ENCODE data around the gene FGA. TPM values are rescaled to one million over a fixed set of nuclear protein-coding genes. Genes with fewer than 3 reads are reported as not detected.

Gene FGA
- total and polyA plus RNA-seq, 9 of the 15 experiments (the other 6 are each of a cell fraction or from before 2014, with no cell fraction given), result 0.04 to 2.5 (median 0.07) TPM; not detected in 5

GRCh38 chr4:154559494-154560418, 30.8 kb downstream of the FGA start (continued):
- TF ChIP-seq ZNF407 (IDR thresholded peaks at IDR 0.05; ENCODE audit: low read depth), result no peak
- TF ChIP-seq ZNF398 (CRISPR knock-in tag; IDR thresholded peaks at IDR 0.05), result no peak
- TF ChIP-seq DDX20 (tag; IDR thresholded peaks at IDR 0.05; ENCODE audit: low read depth), result no peak
- no peak for TF ChIP-seq ZNF79 (CRISPR knock-in tag; IDR thresholded peaks at IDR 0.05; ENCODE audit: low read depth)
- no peak for TF ChIP-seq CHCHD3 (CRISPR knock-in tag; IDR thresholded peaks at IDR 0.05)
- no peak for TF ChIP-seq ZNF165 (CRISPR knock-in tag; IDR thresholded peaks at IDR 0.05; ENCODE audit: borderline replicate concordance)
- TF ChIP-seq ZNF512 (tag; IDR thresholded peaks at IDR 0.05), result no peak
- no peak for TF ChIP-seq DACH1 (IDR thresholded peaks at IDR 0.05; ENCODE audit: partially characterized antibody)
- TF ChIP-seq TEAD4 (IDR thresholded peaks at IDR 0.05; ENCODE audit: low read length), result no peak
- no peak for TF ChIP-seq TEAD4 (CRISPR knock-in tag; IDR thresholded peaks at IDR 0.05; ENCODE audit: borderline replicate concordance)
- TF ChIP-seq CREB3 (tag; conservative IDR thresholded peaks at IDR 0.05; ENCODE audit: low read depth), result no peak
- TF ChIP-seq MCM2 (IDR thresholded peaks at IDR 0.05; ENCODE audit: low read depth), result no peak

Data from K562 (cell line).